Fibroblast of peridontal ligament (primary cell): ENCODE data around the gene OST4.

ENCODE experiments used
- DNase-seq: peaks from one replicate; pipeline ENCODE4 v3.0.0-alpha.2; 2010; ENCODE audit errors: extremely low read depth

OST4 gene

GRCh38 chr2:27093430-27094352 is 22.2 kb upstream of the OST4 start:
- no peak for DNase-seq

- DNase-seq = no peak
Observed at GRCh38 chr2:27092696-27093429, 21.4 kb upstream of the OST4 start.

DNA sequence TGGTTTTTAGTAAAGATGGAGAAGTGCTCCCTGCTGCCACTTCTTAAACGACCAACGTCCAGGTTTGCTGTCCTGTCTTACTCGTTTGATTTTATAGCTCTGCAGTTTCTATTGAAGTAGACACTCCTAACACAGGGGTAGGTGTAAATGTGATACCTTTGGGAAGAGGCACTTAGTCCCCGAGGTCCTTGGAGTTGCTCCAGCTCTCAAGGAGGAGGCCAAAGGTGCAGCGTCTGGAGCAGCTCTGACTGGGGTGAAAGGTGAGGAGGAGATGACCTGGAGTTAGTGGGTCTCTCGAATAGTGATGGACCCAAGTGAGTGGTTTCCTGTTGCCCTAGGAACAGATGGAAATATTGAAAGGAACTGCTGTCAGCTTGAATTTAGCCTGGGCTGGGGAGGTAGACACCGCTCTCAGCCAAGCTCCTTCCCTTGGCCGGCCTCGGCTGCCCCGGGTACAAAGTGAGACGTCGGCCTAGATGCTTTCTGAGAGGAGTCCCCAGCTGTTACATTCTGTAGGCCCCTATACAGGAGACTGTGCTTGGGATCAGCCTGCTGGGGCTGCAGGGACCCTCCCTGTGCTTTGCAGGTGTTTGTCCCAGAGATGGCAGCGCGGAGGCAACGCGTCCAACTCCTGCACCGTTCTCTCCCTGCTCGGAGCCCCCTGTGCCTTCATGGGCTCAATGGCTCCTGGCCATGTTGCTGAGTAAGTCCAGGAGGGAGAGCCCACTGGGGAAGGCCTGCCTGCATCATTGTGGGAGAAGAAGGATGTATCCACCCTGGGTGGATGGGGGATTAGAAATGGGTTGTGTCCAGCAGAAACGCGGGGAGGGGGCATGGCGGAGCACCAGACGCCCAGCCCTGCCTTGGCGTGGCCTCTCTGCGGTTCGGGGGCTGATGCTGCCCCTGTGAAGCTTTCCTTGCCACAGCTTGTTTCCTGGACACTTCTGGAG is 20.6 kb upstream of the OST4 start:
- DNase-seq = no peak

DNA sequence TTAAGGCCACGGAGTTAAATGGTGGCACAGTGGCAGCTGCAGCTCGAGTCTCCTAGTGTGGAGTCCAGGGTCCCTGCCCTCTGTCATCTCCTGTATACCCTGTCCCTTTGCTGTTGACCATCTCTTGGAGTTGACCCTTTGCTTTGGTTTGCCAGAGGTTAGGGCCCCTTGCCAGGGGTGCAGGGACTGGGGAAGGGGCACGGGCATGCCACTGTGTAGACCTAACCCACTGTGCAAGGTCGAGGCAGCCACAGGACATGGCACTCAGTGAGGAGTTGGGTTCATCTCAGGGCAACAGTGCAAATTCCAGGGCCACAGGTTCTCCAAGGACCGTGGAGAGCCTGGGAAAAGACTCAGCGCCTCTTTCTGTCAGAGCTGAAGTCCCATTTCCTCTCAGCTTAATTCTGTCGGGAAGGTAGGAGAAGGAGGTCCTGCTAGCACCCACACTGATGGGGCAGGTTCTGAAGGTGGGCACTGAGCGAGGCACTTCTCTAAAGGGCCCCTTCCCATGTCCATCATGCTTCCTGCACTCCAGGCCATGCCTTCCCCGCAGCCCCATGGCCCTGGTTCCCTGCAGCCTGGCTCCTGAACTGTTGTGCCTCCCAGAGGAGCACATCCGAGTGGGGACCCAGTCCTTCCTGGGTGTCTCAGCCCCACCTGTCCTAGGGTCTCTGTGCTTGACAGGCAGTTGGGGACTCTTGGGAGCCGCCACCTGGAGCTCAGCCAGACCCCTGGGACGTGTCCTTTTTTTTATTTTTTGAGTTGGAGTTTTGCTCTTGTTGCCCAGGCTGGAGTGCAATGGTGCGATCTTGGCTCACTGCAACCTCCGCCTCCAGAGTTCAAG is 17.9 kb upstream of the OST4 start:
- no peak for DNase-seq

DNA sequence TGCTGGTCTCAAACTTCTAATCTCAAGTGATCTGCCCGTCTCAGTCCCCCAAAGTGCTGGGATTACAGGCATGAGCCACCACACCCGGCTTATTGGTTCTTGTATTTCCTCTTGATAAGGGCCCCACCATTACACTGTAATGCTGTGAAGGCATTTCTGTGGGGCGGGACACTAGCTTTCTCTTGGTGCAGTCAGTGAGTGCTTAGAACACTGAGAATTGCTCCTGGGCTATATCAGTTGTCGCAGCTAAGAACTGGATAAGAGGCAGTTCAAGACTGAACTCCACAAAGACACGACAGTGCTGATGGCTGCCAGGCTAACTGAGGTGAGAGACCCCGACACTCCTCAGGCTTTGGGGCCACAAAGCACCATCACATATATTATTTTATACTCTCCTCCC is 17.2 kb upstream of the OST4 start:
- no peak for DNase-seq

DNA sequence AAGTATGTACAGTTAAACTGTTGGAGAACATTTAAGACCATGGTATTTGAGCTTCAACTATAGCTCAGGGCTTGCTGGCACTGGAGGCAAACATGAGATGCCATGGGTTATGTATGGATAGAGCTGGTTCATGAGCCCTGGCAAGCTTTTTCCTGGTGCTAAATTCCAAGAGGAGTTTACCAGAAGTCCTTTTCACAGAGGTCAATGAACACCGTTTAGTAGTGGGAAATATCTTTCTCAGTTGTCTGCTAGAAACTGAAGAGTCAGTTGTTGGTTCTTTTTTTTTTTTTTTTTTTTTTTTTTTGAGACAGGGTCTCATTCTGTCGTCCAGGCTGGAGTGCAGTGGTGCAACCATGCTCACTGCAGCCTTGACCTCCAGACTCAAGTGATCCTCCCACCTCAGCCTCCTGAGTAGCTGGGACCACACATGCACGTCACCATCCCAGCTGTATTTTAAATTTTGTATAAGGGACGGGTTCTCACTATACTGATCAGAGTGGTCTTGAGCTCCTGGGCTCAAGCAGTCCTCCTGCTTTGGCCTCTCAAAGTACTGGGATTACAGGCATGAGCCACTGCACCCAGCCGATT is 16.5 kb upstream of the OST4 start:
- no peak for DNase-seq

DNA sequence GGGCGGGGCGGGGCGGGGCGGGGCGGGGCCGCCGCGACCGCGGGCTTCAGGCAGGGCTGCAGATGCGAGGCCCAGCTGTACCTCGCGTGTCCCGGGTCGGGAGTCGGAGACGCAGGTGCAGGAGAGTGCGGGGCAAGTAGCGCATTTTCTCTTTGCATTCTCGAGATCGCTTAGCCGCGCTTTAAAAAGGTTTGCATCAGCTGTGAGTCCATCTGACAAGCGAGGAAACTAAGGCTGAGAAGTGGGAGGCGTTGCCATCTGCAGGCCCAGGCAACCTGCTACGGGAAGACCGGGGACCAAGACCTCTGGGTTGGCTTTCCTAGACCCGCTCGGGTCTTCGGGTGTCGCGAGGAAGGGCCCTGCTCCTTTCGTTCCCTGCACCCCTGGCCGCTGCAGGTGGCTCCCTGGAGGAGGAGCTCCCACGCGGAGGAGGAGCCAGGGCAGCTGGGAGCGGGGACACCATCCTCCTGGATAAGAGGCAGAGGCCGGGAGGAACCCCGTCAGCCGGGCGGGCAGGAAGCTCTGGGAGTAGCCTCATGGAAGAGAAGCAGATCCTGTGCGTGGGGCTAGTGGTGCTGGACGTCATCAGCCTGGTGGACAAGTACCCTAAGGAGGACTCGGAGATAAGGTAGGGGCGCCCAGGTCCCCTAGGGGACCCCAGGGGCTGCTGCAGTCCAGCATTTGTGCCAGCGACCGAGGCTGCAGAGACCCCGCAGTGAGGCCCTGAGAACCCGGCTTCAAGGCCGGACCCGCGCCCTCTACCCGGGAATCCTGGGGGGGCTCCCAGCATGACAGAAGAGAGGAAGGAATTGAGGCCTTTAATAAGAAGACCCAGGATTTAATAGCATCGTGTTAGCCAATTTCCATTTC is 15.5 kb upstream of the OST4 start, which contains the start of gene KHK:
Gene KHK (plus strand): TSS at position 49 of the 870 bp plus-strand sequence. CDS start 488 bp downstream, at position 537.
- DNase-seq = no peak

DNA sequence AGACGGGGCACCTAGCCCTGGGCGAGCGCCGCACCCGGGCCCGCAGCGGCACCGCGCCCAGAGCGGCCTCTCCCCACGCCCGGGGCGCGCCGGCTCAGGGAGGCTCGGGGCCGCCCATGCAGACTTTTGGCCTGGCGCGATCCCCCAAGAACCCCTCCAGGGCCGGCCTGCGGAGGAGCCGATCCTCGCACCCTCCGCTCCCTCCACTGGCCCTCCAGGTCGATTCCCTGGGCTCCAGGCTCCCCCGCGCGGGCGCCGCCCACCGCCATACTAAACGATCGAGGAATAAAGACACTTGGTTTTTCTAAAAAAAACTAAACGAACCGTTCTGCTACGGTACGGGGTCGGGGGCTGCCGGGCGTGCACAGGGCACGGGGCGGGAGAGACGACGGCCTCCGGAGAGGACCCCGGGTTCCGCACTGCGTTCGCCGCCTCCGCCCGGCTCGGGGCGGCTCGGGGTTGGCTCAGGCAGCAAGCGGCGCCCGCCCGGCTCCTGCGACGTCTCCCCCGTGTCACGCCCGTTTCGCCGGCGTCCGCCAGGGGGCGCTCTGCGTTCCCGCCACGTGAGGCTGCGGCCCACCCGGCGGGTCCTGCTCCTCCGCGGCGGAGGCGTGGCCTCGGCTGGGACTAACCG is 14.8 kb upstream of the OST4 start:
- DNase-seq = peak; percentile 82

DNA sequence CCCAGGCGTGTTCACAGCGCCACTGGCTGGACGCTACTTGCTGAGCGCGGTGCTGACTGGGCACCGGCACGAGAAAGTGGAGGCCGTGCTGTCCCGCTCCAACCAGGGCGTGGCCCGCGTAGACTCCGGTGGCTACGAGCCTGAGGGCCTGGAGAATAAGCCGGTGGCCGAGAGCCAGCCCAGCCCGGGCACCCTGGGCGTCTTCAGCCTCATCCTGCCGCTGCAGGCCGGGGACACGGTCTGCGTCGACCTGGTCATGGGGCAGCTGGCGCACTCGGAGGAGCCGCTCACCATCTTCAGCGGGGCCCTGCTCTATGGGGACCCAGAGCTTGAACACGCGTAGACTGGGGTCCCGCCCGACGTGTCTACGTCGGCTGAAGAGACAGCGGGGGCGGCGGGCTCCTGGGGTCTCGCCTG is 14.2 kb upstream of the OST4 start:
- DNase-seq = peak; percentile 54

DNA sequence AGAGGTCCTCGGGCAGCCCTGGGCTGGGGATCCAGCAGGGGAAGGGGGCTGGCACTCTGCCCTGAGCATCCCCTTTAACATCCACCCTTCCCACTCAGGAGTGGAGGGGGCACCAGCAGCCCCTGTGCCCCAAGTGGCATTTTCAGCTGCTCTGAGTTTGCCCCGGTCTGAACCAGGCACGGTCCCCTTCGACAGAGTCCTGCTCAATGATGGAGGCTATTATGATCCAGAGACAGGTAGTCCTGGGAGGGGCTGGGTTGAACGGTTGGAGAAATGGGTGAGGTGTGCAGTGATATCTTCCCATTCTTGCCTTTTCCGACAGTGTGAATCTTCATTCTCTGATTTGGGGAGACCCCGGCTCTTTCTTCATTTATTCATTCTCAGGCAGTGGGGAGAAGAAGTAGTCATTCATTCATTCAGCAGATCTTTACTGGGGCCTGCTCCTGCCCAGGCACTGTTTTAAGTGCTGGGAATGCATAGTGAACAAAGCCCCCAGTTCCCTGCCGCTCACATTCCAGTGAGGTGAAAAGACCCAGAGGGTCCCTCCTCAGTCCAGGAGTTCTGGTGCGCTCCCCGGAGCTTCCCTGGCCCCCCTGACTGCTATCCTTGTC is 13.7 kb upstream of the OST4 start:
- DNase-seq = no peak

DNA sequence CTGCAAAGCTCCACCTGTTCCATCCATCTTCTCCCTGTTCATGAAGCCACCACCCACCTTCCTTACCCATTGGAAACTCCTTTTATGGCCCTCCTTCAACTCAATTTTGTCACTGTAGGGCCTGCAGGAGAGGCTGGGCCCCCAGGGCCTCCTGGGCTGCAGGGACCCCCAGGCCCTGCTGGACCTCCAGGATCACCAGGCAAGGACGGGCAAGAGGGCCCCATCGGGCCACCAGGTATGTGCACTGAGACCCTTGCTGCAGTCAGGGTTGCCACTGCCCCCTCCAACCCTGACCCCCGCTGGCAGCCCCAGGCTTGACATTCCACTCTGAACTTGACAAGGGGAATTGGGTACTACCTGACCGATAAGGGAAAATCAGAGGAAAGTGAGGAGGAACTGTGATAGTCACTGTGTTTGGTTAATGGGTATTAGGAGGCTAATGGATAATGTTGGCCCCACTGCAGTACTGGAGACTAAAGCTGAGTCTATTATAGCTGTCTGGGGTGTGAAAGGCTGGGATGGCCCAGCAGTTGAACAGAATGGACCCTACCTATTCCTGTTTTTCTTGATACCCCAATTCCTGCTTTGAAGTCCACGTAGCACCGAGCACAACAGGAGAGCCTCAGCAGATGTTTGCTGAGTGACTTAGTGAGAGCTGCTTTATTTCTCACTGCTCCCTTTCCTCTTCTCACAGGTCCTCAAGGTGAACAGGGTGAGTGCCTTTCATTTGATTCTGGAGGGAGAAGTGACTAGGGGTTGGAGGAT is 13.0 kb upstream of the OST4 start:
- DNase-seq = no peak

DNA sequence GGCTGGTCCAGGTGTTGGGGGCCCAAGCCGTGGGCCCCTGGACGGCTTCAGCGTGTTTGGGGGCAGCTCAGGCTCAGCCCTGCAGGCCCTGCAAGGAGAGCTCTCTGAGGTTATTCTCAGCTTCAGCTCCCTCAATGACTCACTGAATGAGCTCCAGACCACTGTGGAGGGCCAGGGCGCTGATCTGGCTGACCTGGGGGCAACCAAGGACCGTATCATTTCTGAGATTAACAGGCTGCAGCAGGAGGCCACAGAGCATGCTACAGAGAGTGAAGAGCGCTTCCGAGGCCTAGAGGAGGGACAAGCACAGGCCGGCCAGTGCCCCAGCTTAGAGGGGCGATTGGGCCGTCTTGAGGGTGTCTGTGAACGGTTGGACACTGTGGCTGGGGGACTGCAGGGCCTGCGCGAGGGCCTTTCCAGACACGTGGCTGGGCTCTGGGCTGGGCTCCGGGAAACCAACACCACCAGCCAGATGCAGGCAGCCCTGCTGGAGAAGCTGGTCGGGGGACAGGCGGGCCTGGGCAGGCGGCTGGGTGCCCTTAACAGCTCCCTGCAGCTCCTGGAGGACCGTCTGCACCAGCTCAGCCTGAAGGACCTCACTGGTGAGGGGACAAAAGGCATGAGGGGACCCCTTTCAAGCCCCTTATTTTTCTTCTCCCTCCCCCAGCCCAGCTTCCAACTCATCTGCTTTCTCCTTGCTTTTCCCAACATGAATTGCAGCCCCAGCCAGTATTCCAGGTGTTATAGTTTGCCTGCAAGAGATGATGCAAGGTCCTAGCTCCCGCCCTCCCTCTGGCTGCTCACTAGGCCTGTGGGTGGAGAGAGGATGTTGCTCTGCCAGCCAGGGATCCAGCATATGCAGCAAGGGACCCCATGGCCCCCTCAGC is 12.2 kb upstream of the OST4 start:
- no peak for DNase-seq

GRCh38 chr2:27082773-27083409 is 11.4 kb upstream of the OST4 start:
- DNase-seq = no peak

DNA sequence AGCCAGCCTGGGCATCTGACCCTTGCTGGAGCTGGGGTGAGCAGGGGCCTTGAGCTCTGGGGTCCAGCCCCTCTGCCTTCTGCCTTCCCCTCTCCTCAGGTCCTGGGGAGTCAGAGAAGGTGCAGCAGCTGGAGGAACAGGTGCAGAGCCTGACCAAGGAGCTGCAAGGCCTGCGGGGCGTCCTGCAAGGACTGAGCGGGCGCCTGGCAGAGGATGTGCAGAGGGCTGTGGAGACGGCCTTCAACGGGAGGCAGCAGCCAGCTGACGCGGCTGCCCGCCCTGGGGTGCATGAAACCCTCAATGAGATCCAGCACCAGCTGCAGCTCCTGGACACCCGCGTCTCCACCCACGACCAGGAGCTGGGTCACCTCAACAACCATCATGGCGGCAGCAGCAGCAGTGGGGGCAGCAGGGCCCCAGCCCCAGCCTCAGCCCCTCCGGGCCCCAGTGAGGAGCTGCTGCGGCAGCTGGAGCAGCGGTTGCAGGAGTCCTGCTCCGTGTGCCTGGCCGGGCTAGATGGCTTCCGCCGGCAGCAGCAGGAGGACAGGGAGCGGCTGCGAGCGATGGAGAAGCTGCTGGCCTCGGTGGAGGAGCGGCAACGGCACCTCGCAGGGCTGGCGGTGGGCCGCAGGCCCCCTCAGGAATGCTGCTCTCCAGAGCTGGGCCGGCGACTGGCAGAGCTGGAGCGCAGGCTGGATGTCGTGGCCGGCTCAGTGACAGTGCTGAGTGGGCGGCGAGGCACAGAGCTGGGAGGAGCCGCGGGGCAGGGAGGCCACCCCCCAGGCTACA is 10.7 kb upstream of the OST4 start:
- no peak for DNase-seq

- DNase-seq = no peak
Observed at GRCh38 chr2:27080603-27080936, 9.1 kb upstream of the OST4 start.

GRCh38 chr2:27080140-27080469 is 8.7 kb upstream of the OST4 start:
- DNase-seq = no peak
